DMS153 (cell line): Measurements from ENCODE around the gene DMPK.
A peak's percentile ranks its signal among the peaks of the same experiment; 100 is the strongest.
"Not testable (repeated sequence)": the region's sequence is repeated elsewhere in the genome, so short reads cannot be mapped to it uniquely, and the experiment has no call there.

Experiments
- DNase-seq: peaks from one replicate; lab custom pipeline; 2025; lab: John Stamatoyannopoulos, UW

The DMPK gene

GRCh38 chr19:45815481-45816216 lies 33.4 kb upstream of the DMPK start:
- DNase-seq, result peak; percentile 8

GRCh38 chr19:45814851-45815480 lies 32.7 kb upstream of the DMPK start, which contains the start of gene RSPH6A:
Gene RSPH6A, minus strand, starts transcription at chr19:45815308. Its CDS starts 132 bp downstream, at chr19:45815176.
- DNase-seq, result no peak

GRCh38 chr19:45814166-45814780 lies 32.0 kb upstream of the DMPK start:
- no peak for DNase-seq

- DNase-seq, result no peak
Observed at GRCh38 chr19:45812297-45812696, 30.0 kb upstream of the DMPK start.

- DNase-seq, result peak; percentile 54
Observed at GRCh38 chr19:45809643-45810159, 27.4 kb upstream of the DMPK start.

- DNase-seq, result no peak
Observed at GRCh38 chr19:45805719-45806118, 23.4 kb upstream of the DMPK start.

GRCh38 chr19:45804959-45805230 lies 22.6 kb upstream of the DMPK start:
- DNase-seq, result no peak

- DNase-seq, result no peak
Observed at GRCh38 chr19:45804140-45804958, 22.1 kb upstream of the DMPK start.

GRCh38 chr19:45801603-45802175 lies 19.4 kb upstream of the DMPK start:
- DNase-seq, result no peak

- no peak for DNase-seq
Observed at GRCh38 chr19:45800070-45800553, 17.8 kb upstream of the DMPK start.

- not testable (repeated sequence) for DNase-seq
Observed at GRCh38 chr19:45799541-45799940, 17.3 kb upstream of the DMPK start.

- peak; percentile 6 for DNase-seq
Observed at GRCh38 chr19:45798995-45799517, 16.8 kb upstream of the DMPK start.

- no peak for DNase-seq
Observed at GRCh38 chr19:45794627-45795026, 12.3 kb upstream of the DMPK start.

- DNase-seq, result no peak
Observed at GRCh38 chr19:45793876-45794275, 11.6 kb upstream of the DMPK start.

GRCh38 chr19:45793178-45793564 lies 10.9 kb upstream of the DMPK start:
- DNase-seq, result no peak

GRCh38 chr19:45792470-45793177 lies 10.3 kb upstream of the DMPK start, which contains the start of gene DMWD:
Gene DMWD, minus strand, starts transcription at chr19:45792845. Its CDS starts 89 bp downstream, at chr19:45792756.
- peak; percentile 96 for DNase-seq

- no peak for DNase-seq
Observed at GRCh38 chr19:45791744-45792469, 9.6 kb upstream of the DMPK start.

- no peak for DNase-seq
Observed at GRCh38 chr19:45790942-45791341, 8.7 kb upstream of the DMPK start.

GRCh38 chr19:45789035-45789786 lies 6.9 kb upstream of the DMPK start:
- DNase-seq, result no peak
